ENCODE data around the gene LRBA.

The LRBA gene

GRCh38 chr4:150425161-150425560 lies 589.9 kb downstream of the LRBA start:
- H3K4me3 ChIP-seq (ENCODE audit: low read length) = no peak overlapping the region
- no peak for DNase-seq (ENCODE audit: low read depth)
- TF ChIP-seq, protein P1, sequence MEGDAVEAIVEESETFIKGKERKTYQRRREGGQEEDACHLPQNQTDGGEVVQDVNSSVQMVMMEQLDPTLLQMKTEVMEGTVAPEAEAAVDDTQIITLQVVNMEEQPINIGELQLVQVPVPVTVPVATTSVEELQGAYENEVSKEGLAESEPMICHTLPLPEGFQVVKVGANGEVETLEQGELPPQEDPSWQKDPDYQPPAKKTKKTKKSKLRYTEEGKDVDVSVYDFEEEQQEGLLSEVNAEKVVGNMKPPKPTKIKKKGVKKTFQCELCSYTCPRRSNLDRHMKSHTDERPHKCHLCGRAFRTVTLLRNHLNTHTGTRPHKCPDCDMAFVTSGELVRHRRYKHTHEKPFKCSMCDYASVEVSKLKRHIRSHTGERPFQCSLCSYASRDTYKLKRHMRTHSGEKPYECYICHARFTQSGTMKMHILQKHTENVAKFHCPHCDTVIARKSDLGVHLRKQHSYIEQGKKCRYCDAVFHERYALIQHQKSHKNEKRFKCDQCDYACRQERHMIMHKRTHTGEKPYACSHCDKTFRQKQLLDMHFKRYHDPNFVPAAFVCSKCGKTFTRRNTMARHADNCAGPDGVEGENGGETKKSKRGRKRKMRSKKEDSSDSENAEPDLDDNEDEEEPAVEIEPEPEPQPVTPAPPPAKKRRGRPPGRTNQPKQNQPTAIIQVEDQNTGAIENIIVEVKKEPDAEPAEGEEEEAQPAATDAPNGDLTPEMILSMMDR (conservative IDR thresholded peaks at IDR 0.05; ENCODE audit: low read length) = no peak

DNA sequence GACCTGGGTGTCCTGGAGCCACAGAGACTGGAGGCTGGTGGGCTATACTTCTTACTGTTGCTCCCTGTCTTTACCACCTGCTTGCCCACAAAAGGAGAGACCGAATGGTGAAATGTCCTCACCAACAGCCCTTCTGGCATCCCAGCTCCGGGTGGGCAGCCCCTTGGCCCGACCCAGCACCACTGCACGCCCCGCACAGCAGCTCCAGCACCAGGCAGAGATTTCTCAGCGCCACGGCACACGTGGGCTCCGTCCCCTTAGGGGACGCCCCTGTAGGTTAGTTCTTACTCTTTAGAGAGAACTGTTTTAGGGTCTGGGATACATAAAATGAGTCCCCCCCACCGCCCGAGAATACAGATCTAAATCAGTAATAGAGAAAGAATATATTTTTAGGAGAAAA lies 591.6 kb downstream of the LRBA start:
- TF ChIP-seq, protein P1 (conservative IDR thresholded peaks at IDR 0.05; ENCODE audit: low read length) = no peak
- no peak for DNase-seq (ENCODE audit: low read depth)

DNA sequence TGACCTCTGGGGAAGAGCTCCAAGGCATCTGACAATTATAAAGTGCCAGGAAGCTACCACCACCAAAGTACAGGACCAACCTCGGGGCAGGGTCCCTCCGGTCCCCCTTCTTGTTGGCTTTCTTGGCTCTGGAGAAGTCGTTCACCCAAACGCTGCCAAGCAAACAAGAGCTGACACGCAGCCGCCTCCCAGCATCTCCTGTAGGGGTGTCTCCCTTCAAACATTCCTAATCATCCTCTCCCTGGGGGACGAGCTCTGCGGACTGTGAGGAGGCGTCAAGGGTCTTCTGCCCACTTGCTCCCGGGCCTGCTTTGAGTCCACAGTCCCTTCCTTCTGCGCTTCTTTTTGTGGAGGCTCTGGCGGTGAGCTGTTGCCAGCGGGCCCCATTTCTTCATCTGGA lies 592.0 kb downstream of the LRBA start:
- no peak overlapping the region for H3K4me3 ChIP-seq (ENCODE audit: low read length)
- TF ChIP-seq, protein P1 (conservative IDR thresholded peaks at IDR 0.05; ENCODE audit: low read length) = no peak
- DNase-seq (ENCODE audit: low read depth) = no peak

More for the DNA sequence above, 591.6 kb downstream of the LRBA start:
- H3K4me3 ChIP-seq (ENCODE audit: low read length) = no peak overlapping the region

- TF ChIP-seq, protein P1 (conservative IDR thresholded peaks at IDR 0.05; ENCODE audit: low read length) = no peak
- no peak overlapping the region for H3K4me3 ChIP-seq (ENCODE audit: low read length)
- no peak for DNase-seq (ENCODE audit: low read depth)
Observed at GRCh38 chr4:150421612-150422011, 593.5 kb downstream of the LRBA start.

DNA sequence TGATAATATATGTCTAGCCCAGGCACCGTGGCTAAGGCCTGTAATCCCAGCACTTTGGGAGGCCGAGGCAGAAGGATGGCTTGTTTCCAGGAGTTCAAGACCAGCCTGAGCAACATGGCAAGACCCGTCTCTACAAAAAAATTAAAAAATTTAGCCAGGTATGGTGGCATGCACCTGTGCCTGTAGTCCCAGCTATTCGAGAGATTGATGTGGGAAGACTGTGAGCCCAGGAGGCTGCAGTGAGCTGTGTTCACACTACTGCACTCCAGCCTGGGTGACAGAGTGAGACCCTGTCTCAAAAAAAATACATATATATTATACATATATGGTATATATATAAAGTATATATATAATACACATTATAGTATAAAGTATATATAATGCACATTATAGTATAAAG lies 595.1 kb downstream of the LRBA start:
- no peak overlapping the region for H3K4me3 ChIP-seq (ENCODE audit: low read length)
- no peak for DNase-seq (ENCODE audit: low read depth)
- TF ChIP-seq, protein P1 (conservative IDR thresholded peaks at IDR 0.05; ENCODE audit: low read length) = no peak

GRCh38 chr4:150418757-150419410 lies 596.2 kb downstream of the LRBA start:
- TF ChIP-seq, protein P1 (conservative IDR thresholded peaks at IDR 0.05; ENCODE audit: low read length) = no peak
- DNase-seq (ENCODE audit: low read depth) = no peak
- H3K4me3 ChIP-seq (ENCODE audit: low read length) = no peak overlapping the region

DNA sequence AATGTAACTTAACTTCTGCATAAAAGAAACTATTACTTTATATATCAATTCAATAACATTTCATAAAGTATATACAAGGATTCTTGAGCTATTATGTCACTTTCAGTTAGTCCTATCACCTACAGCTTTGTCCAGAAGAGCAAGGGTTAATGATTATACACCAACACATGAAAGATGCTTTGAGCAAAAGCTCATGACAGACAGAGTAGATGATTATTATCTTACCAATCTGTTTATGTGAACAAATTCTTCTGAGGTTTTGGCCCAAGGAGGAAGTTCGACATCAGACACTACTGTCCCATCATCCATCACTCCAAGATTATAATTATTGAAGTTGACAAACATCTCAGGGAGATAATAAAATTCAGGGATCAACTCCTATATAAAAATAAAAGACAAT lies 599.9 kb downstream of the LRBA start:
- TF ChIP-seq, protein P1 (conservative IDR thresholded peaks at IDR 0.05; ENCODE audit: low read length) = no peak
- no peak for DNase-seq (ENCODE audit: low read depth)
- no peak overlapping the region for H3K4me3 ChIP-seq (ENCODE audit: low read length)
